Kidney (tissue), 14 donors: Measurements from ENCODE around the gene PIP4K2A. TPM values are rescaled to one million over a fixed set of nuclear protein-coding genes. Genes with fewer than 3 reads are reported as not detected.

Experiments used
- DNase-seq, 5 donors: peaks; one replicate each; pipeline ENCODE4 v3.0.0-alpha.2; 2013 to 2020
- FAIRE-seq: peaks from 2 replicates; lab custom pipeline; 2012; peaks lifted over from hg19 to GRCh38; lab: Jason Lieb, UNC
- H3K27ac ChIP-seq, 2 donors: one replicate each; pipeline ENCODE4 v1.7.0; 2013; ENCODE audit warnings: low read depth in 2 of 2, low read length in 2 of 2, inconsistent platforms in 1 of 2
- H3K27me3 ChIP-seq: one replicate; pipeline ENCODE4 v1.7.1; 2013; ENCODE audit warnings: low read length, inconsistent platforms; ENCODE audit not compliant: control insufficient read depth, insufficient read depth
- H3K36me3 ChIP-seq, 3 donors: one replicate each; pipeline versions ENCODE4 v1.7.0 to v1.7.1; 2013; ENCODE audit warnings: low read length in 3 of 3, control low read depth in 1 of 3, inconsistent platforms in 1 of 3; ENCODE audit not compliant: insufficient read depth in 3 of 3, control insufficient read depth in 2 of 3
- H3K4me1 ChIP-seq, 3 donors: one replicate each; pipeline versions ENCODE4 v1.7.0 to v1.7.1; 2013; ENCODE audit warnings: low read length in 3 of 3, inconsistent platforms in 1 of 3, low read depth in 1 of 3; ENCODE audit not compliant: control insufficient read depth in 2 of 3, insufficient read depth in 2 of 3
- H3K4me3 ChIP-seq, 3 donors: one replicate each; pipeline versions ENCODE4 v1.7.0 to v1.8.1; 2013; ENCODE audit warnings: low read length in 3 of 3, control low read depth in 1 of 3, inconsistent platforms in 1 of 3
- H3K9ac ChIP-seq, 3 donors: one replicate each; pipeline versions ENCODE4 v1.7.0 to v1.7.1; 2013; ENCODE audit warnings: low read length in 3 of 3, control low read depth in 1 of 3, inconsistent platforms in 1 of 3
- H3K9me3 ChIP-seq, 3 donors: one replicate each; pipeline versions ENCODE4 v1.7.0 to v1.7.1; 2013; ENCODE audit warnings: low read length in 3 of 3, control low read depth in 1 of 3, inconsistent platforms in 1 of 3; ENCODE audit not compliant: control insufficient read depth in 2 of 3, insufficient read depth in 1 of 3
- CTCF ChIP-seq: IDR thresholded peaks from 3 replicates; pipeline ENCODE4 v1.5.1; 2012; ENCODE audit warnings: mild to moderate bottlenecking, moderate library complexity, borderline replicate concordance; ENCODE audit not compliant: insufficient read depth; ENCODE audit errors: extremely low read depth
- intact Hi-C: fragments of 100-400 bp; cut with DNase I; formaldehyde crosslinking; loops from one replicate; pipeline ENCODE4 v1.11.1; 2022
- polyA plus RNA-seq: library from polyadenylated mRNA; stranded (reverse); fragments of 350-450 nt; fragmentation: Illumina TruSeq; extraction: RNeasy Lipid Tissue Mini Kit (QIAGEN cat#74804); gene quantifications from one replicate; pipeline ENCODE4 v1.2.3, GENCODE V29; 2014; ENCODE audit warnings: low read depth, low replicate concordance; ENCODE audit not compliant: insufficient read depth
- total RNA-seq: library from RNA; stranded (reverse); fragmentation: NEBNext Ultra II Directional; extraction: Animal tissue kit (Norgen Biotek cat#: 25700); gene quantifications from one replicate; pipeline ENCODE4 v1.2.1, GENCODE V29; 2021
- donor health status: control.
- donor health status: control.
- donor health status: control.
- donor health status: control.
- donor health status: control.
- donor health status: DM: yes; HTN: yes; CAD: no.
- donor health status: Normal renal cell carcinoma (clear cell type).

PIP4K2A gene
- total and polyA plus RNA-seq, 2 donors from 2014 or later: 12.2 to 54.6 TPM

DNA sequence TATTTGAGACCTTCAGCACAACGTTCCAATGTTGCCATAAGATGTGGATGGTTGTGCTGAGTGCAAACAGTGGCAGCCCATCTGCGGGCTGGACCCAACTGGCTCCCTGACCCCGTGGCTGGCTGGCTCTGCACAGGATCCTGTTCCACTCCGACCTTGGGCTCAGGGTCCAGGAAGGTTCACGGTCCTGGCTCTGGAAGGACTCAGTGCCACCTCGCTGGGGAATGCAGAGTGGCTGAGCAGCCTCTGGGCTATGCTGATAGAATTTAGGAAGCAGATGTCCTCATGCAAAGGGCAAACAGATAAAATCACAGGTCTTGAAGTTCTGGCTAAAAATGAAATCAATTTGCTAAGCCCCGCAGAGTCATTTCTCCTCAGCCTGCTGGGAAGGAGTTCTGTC, 171.6 kb downstream of the PIP4K2A start:
- Histone ChIP-seq H3K27me3 (no peaks in the 10 kb centered on the region), H3K9me3 (no peaks in the 10 kb centered on the region), H3K4me1 (no peaks in the 10 kb centered on the region), H3K9ac (no peak overlapping the region), H3K4me3 (no peak overlapping the region), H3K27ac (no peak overlapping the region), H3K36me3 (peaks cover 2 to 21% (median 20%) of the 10 kb centered on the region in 3 donors)
- intact Hi-C loops: no loop called here
- DNase-seq (no peak), FAIRE-seq (no peak)
- no peak for TF ChIP-seq CTCF

DNA sequence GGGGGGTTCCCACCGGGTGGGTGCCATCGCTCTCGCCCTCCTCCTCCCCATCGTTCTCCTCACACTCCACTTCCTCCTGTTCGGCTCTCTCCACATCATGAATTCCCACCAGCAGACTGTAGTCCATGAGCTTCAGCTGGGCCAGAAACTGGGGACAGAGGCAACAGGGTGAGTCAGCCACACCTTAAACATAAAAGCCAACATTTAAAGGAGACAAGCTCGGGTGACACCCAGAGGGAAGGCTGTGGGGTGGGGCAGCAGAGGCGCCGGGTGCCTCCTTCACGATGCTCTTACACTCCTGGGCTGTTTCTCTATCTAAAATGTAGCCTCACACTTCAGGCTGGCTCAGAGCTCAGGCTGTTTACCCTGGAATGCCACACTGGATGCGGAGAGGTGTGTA, 172.5 kb downstream of the PIP4K2A start:
- H3K36me3 ChIP-seq: peaks cover 2 to 18% (median 16%) of the 10 kb centered on the region in 3 donors

GRCh38 chr10:22539579-22540298, 174.6 kb downstream of the PIP4K2A start:
- no peak overlapping the region for H3K4me3 ChIP-seq
- peaks cover 2 to 16% (median 16%) of the 10 kb centered on the region in 3 donors for H3K36me3 ChIP-seq
- FAIRE-seq: no peak

More for the DNA sequence above, 172.5 kb downstream of the PIP4K2A start:
- Histone ChIP-seq H3K9ac (no peak overlapping the region), H3K4me1 (no peaks in the 10 kb centered on the region), H3K4me3 (no peak overlapping the region), H3K9me3 (no peaks in the 10 kb centered on the region), H3K27ac (no peak overlapping the region), H3K27me3 (no peaks in the 10 kb centered on the region)
- intact Hi-C loops: no loop called here
- DNase-seq: no peak
- no peak for TF ChIP-seq CTCF
- no peak for FAIRE-seq

More at GRCh38 chr10:22539579-22540298, 174.6 kb downstream of the PIP4K2A start:
- no peaks in the 10 kb centered on the region for H3K4me1 ChIP-seq
- H3K9ac ChIP-seq: no peak overlapping the region
- H3K9me3 ChIP-seq: no peaks in the 10 kb centered on the region
- intact Hi-C loops: no loop called here
- no peak for TF ChIP-seq CTCF
- H3K27ac ChIP-seq: no peak overlapping the region
- DNase-seq: no peak
- H3K27me3 ChIP-seq: no peaks in the 10 kb centered on the region
